Mesendoderm (in vitro differentiated cells): Measurements from ENCODE around the gene AGER.

Experiments
- DNase-seq: peaks from one replicate; pipeline ENCODE4 v3.0.0; 2013
- H2AK5ac ChIP-seq: 2 replicates; pipeline ENCODE4 v1.6.1; 2013; ENCODE audit warnings: low read length, inconsistent platforms
- H2BK120ac ChIP-seq: 2 replicates; pipeline ENCODE4 v1.6.1; 2013; ENCODE audit warnings: low read depth, mild to moderate bottlenecking, low read length, moderate library complexity, mixed read lengths
- H2BK15ac ChIP-seq: replicated peaks from 2 replicates; pipeline ENCODE4 v1.6.1; 2013; ENCODE audit warnings: low read depth, mild to moderate bottlenecking, moderate library complexity
- H2BK5ac ChIP-seq: 2 replicates; pipeline ENCODE4 v1.6.1; 2013; ENCODE audit warnings: low read length, inconsistent platforms
- H3K18ac ChIP-seq: 2 replicates; pipeline ENCODE4 v1.6.1; 2013; ENCODE audit warnings: mild to moderate bottlenecking, low read length, mixed read lengths
- H3K23ac ChIP-seq: one replicate; pipeline ENCODE4 v1.6.1; 2013; ENCODE audit warnings: low read length
- H3K27ac ChIP-seq: 2 replicates; pipeline ENCODE4 v1.5.1; 2013; ENCODE audit warnings: low read depth, mild to moderate bottlenecking, inconsistent platforms, low read length, moderate library complexity
- H3K27me3 ChIP-seq: 2 replicates; pipeline ENCODE4 v1.6.1; 2013; ENCODE audit warnings: low read length, control low read depth, mild to moderate bottlenecking, inconsistent platforms; ENCODE audit not compliant: insufficient read depth, poor library complexity
- H3K36me3 ChIP-seq: 2 replicates; pipeline ENCODE4 v1.6.1; 2013; ENCODE audit warnings: low read length, inconsistent platforms; ENCODE audit not compliant: control insufficient read depth, insufficient read depth
- H3K4ac ChIP-seq: one replicate; pipeline ENCODE4 v1.6.1; 2013; ENCODE audit warnings: low read depth, mild to moderate bottlenecking, low read length, moderate library complexity
- H3K4me1 ChIP-seq: 2 replicates; pipeline ENCODE4 v1.6.1; 2013; ENCODE audit warnings: low read depth, low read length, inconsistent platforms; ENCODE audit not compliant: control insufficient read depth
- H3K4me2 ChIP-seq: 2 replicates; pipeline ENCODE4 v1.6.1; 2013; ENCODE audit warnings: low read length
- H3K4me3 ChIP-seq: 2 replicates; pipeline ENCODE4 v1.5.1; 2013; ENCODE audit warnings: mild to moderate bottlenecking, low read length
- H3K56ac ChIP-seq: one replicate; pipeline ENCODE4 v1.6.1; 2013; ENCODE audit warnings: low read length
- H3K79me1 ChIP-seq: 2 replicates; pipeline ENCODE4 v1.6.1; 2013; ENCODE audit warnings: low read length, inconsistent platforms
- H3K79me2 ChIP-seq: 2 replicates; pipeline ENCODE4 v1.6.1; 2013; ENCODE audit warnings: mild to moderate bottlenecking, low read length; ENCODE audit not compliant: control insufficient read depth, insufficient read depth
- H3K9ac ChIP-seq: 2 replicates; pipeline ENCODE4 v1.6.1; 2013; ENCODE audit warnings: low read length, inconsistent platforms
- H4K5ac ChIP-seq: one replicate; pipeline ENCODE4 v1.6.1; 2013; ENCODE audit warnings: low read length
- H4K8ac ChIP-seq: one replicate; pipeline ENCODE4 v1.6.1; 2013; ENCODE audit warnings: low read depth, mild to moderate bottlenecking, control low read depth, low read length, moderate library complexity
- WGBS: extraction: QIAGEN DNeasy Blood & Tissue Kit; methylation state at CpG from one replicate; pipeline ENCODE4 v1.1.7; 2013; ENCODE audit warnings: low lambda C conversion rate, missing lambda C conversion rate; ENCODE audit not compliant: insufficient coverage; ENCODE audit errors: extremely low coverage; 5-methylcytosine and 5-hydroxymethylcytosine counted together

Gene AGER

DNA sequence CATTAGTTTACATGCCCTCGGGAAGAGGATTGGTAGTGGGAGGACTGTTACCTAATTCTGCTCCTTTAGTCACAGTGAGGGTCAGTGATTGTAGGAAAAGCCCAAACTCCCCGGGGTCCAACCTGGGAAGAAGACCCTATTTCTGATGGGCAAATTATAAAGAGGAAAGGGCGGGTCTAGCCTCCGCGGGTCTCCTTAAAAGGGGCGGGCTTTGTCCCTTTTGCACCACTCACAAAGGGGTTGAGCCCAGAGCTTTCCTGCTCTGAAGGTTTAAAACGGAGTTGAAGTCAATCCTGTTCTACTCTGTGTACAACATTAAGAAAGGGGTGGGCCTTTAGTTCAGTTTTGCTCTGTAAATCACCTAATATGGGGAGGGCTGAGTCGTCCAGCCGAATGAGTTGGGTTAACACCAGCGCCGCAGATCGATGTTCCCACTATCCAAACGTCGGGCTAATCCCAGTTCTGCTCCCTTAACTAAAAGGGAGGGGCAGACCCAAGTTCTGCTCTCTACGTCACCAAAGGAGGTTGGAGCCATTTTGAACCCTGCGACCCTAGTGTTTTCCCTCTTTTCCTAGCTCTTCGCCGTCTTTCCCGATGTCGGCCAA lies 6.8 kb downstream of the AGER start:
- Histone ChIP-seq H3K27ac (peak overlapping the region; percentile 89), H3K27me3 (no peaks in the 10 kb centered on the region), H3K4ac (peak overlapping the region; percentile 89), H3K23ac (no peak overlapping the region), H3K79me2 (peaks cover 37% of the 10 kb centered on the region), H3K4me3 (peak overlapping the region; percentile 36), H2AK5ac (no peak overlapping the region), H3K79me1 (peaks cover 25% of the 10 kb centered on the region), H2BK5ac (peak overlapping the region; percentile 68), H3K56ac (peak overlapping the region; percentile 91), H2BK120ac (no peak overlapping the region), H3K4me1 (peaks cover 17% of the 10 kb centered on the region), H4K8ac (no peak overlapping the region), H3K9ac (peak overlapping the region; percentile 88), H3K18ac (peak overlapping the region; percentile 47), H2BK15ac (no peak overlapping the region), H3K4me2 (peak overlapping the region; percentile 77), H4K5ac (peak overlapping the region; percentile 40), H3K36me3 (peaks cover 1% of the 10 kb centered on the region)
- DNase-seq, result no peak
- WGBS, result no CpG with 5 or more reads among the region's 20 CpGs

GRCh38 chr6:32176476-32177182 lies 7.4 kb downstream of the AGER start:
- Histone ChIP-seq H4K5ac (peak overlapping the region; percentile 68), H3K9ac (peak overlapping the region; percentile 88), H3K36me3 (peaks cover 1% of the 10 kb centered on the region), H3K4ac (peak overlapping the region; percentile 89), H3K4me3 (peak overlapping the region; percentile 18), H2BK15ac (no peak overlapping the region), H3K4me1 (peaks cover 17% of the 10 kb centered on the region), H3K79me2 (peaks cover 37% of the 10 kb centered on the region), H3K79me1 (peaks cover 25% of the 10 kb centered on the region), H3K27me3 (no peaks in the 10 kb centered on the region), H2BK120ac (no peak overlapping the region), H2AK5ac (peak overlapping the region; percentile 97), H3K4me2 (peak overlapping the region; percentile 77), H3K23ac (no peak overlapping the region), H3K18ac (peak overlapping the region; percentile 47), H4K8ac (no peak overlapping the region), H2BK5ac (peak overlapping the region; percentile 27), H3K56ac (peak overlapping the region; percentile 91), H3K27ac (peak overlapping the region; percentile 89)
- 100% methylated on average over 1 of the region's 5 CpGs for WGBS
- DNase-seq, result no peak

DNA sequence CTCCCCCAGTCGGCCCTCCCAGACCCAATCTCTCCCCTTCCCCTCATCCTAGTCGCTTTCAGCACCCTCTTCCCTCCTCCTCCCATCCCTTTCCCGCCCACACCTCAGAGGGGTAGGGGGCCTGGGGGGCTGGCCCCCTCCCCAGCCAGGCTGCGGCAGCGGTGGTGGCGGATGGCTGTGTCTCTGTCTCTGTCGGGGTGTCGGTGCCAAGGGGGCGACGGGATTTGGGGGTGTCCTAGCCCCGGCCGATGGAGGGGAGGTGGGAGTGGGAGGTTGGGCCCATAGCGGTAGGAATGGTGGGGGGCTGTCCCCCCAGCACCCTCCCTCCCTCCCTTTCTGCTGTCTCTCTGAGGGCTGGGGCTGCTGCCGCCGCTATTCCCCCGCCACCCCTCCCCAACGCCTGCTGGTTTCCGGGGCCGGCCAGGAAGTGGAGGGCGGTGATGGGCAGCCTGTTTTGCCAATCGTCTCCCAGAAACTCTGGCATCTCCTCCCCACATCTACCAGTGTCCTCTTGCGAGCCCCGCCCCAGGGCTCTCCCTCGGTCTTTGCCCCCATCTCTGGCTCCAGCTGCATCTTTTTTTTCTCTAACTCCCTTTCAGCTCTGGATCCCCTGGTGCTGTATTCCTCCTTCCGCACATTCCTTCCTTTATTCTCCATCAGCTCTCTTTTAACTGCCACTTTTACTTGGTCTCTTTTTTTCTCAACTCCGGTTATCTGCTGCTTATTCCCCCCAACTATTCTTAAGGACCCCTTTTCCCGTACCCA lies 8.2 kb downstream of the AGER start, which contains the start of gene AGPAT1:
TSS of gene AGPAT1 (minus strand) at position 374 of the 765 bp plus-strand sequence. CDS start 4,588 bp downstream, outside the sequence.
- Histone ChIP-seq H3K27me3 (no peaks in the 10 kb centered on the region), H3K4me1 (peaks cover 17% of the 10 kb centered on the region), H3K23ac (no peak within 1 kb of the TSS), H3K79me2 (peaks cover 37% of the 10 kb centered on the region), H2BK120ac (no peak within 1 kb of the TSS), H2BK15ac (no peak within 1 kb of the TSS), H3K79me1 (peaks cover 27% of the 10 kb centered on the region), H3K36me3 (peaks cover 1% of the 10 kb centered on the region), H2BK5ac (peak within 1 kb of the TSS; percentile 27), H3K4ac (peak within 1 kb of the TSS; percentile 73), H3K4me2 (peak within 1 kb of the TSS; percentile 90), H2AK5ac (peak within 1 kb of the TSS; percentile 97), H3K4me3 (peak within 1 kb of the TSS; percentile 44), H3K27ac (peak within 1 kb of the TSS; percentile 89), H4K5ac (peak within 1 kb of the TSS; percentile 68), H3K56ac (peak within 1 kb of the TSS; percentile 98), H4K8ac (no peak within 1 kb of the TSS), H3K18ac (peak within 1 kb of the TSS; percentile 89), H3K9ac (peak within 1 kb of the TSS; percentile 88)
- DNase-seq, result peak; percentile 98
- no CpG with 5 or more reads among the region's 27 CpGs for WGBS

GRCh38 chr6:32175322-32175710 lies 8.7 kb downstream of the AGER start:
- no peak overlapping the region for H2BK5ac ChIP-seq
- H3K79me1 ChIP-seq, result peaks cover 27% of the 10 kb centered on the region
- peak overlapping the region; percentile 90 for H3K4me2 ChIP-seq
- no peak overlapping the region for H3K23ac ChIP-seq
- peaks cover 37% of the 10 kb centered on the region for H3K79me2 ChIP-seq
- H2BK15ac ChIP-seq, result no peak overlapping the region
- H3K56ac ChIP-seq, result peak overlapping the region; percentile 98
- H3K4me3 ChIP-seq, result peak overlapping the region; percentile 44
- no peaks in the 10 kb centered on the region for H3K27me3 ChIP-seq
- WGBS, result no CpG with 5 or more reads among the region's 2 CpGs
- no peak overlapping the region for H3K4ac ChIP-seq
- H3K27ac ChIP-seq, result no peak overlapping the region
- H3K4me1 ChIP-seq, result peaks cover 17% of the 10 kb centered on the region
- H3K36me3 ChIP-seq, result no peaks in the 10 kb centered on the region
- H3K18ac ChIP-seq, result peak overlapping the region; percentile 89
- H2BK120ac ChIP-seq, result no peak overlapping the region
- DNase-seq, result no peak
- no peak overlapping the region for H4K8ac ChIP-seq
- H3K9ac ChIP-seq, result peak overlapping the region; percentile 78
- H2AK5ac ChIP-seq, result no peak overlapping the region
- H4K5ac ChIP-seq, result no peak overlapping the region

GRCh38 chr6:32174416-32174815 lies 9.6 kb downstream of the AGER start:
- no peak overlapping the region for H2BK120ac ChIP-seq
- DNase-seq, result no peak
- H3K79me1 ChIP-seq, result peaks cover 27% of the 10 kb centered on the region
- no peak overlapping the region for H3K56ac ChIP-seq
- no peaks in the 10 kb centered on the region for H3K27me3 ChIP-seq
- peaks cover 17% of the 10 kb centered on the region for H3K4me1 ChIP-seq
- H2BK15ac ChIP-seq, result no peak overlapping the region
- H3K27ac ChIP-seq, result no peak overlapping the region
- H3K4me2 ChIP-seq, result no peak overlapping the region
- H4K5ac ChIP-seq, result no peak overlapping the region
- no peak overlapping the region for H2AK5ac ChIP-seq
- H2BK5ac ChIP-seq, result no peak overlapping the region
- H3K9ac ChIP-seq, result no peak overlapping the region
- no peak overlapping the region for H3K4me3 ChIP-seq
- no peak overlapping the region for H4K8ac ChIP-seq
- H3K4ac ChIP-seq, result no peak overlapping the region
- peaks cover 37% of the 10 kb centered on the region for H3K79me2 ChIP-seq
- H3K23ac ChIP-seq, result no peak overlapping the region
- no CpG with 5 or more reads among the region's 1 CpG for WGBS
- peaks cover 2% of the 10 kb centered on the region for H3K36me3 ChIP-seq
- H3K18ac ChIP-seq, result no peak overlapping the region
